CD4-positive, alpha-beta T cell treated with Interleukin-10 for 1 hour (primary cell): Measurements from ENCODE around the gene PRKACB.
"Not testable (repeated sequence)": the region's sequence is repeated elsewhere in the genome, so short reads cannot be mapped to it uniquely, and the experiment has no call there.

ENCODE experiments used
- DNase-seq: peaks from one replicate; pipeline ENCODE4 v3.0.0-alpha.2; 2020

Gene PRKACB

GRCh38 chr1:84272401-84272800 lies 128.3 kb downstream of the PRKACB start:
- no peak for DNase-seq

- no peak for DNase-seq
These were observed 133.4 kb downstream of the PRKACB start for GRCh38 chr1:84277343-84278059.

- no peak for DNase-seq
These were observed 134.8 kb downstream of the PRKACB start for GRCh38 chr1:84278905-84279304.

DNA sequence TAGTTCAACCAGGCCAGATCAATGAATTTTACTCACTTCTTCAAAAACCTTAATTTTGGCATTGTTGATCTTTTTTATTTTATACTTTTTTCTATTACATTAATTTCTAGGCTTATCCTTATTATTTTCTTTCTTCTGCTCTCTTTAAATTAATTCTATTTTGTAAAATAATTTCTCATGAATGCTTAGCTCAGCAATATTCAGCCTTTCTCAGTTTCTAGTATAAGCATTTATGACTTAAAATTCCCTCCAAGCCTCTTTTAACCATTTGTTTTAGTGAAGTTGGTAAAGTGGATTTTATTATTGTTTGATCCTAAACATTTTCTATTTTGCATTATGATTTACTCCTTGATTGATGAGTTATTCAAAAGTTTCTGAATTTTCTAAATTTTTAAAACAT lies 136.8 kb downstream of the PRKACB start:
- no peak for DNase-seq

DNA sequence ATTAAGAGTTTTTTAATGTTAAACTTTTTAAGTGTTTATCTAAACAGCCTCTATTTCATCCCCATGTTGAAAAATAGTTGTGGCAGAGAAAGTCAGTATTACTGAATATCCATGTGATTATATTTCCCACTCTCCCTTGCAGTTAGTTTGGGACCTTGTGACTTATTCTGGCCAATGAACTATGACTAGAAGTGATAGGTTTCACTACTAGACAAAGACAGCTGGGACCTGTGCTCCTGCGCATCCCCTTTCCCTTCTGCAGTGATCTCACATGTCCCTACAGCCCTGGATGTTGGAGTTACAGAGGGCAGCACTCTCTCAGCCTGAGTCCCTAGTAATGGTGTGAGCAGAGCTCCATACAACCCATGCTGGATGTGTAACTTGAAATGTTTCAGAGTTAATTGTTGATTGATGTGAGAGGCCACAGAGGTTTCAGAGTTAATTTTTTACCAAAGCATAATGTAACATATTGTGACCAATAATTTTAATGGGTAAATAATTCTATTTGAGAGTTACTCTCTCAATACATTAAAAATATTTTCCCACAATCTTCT lies 138.8 kb downstream of the PRKACB start:
- DNase-seq: no peak

GRCh38 chr1:84283381-84283780 lies 139.3 kb downstream of the PRKACB start:
- DNase-seq: no peak

GRCh38 chr1:84286071-84286470 lies 142.0 kb downstream of the PRKACB start:
- DNase-seq: no peak

GRCh38 chr1:84287389-84287788 lies 143.3 kb downstream of the PRKACB start:
- not testable (repeated sequence) for DNase-seq
